Stimulated activated CD8-positive, alpha-beta memory T cell treated with anti-CD3 and anti-CD28 coated beads, Interleukin-7, amount 100 ng/mL, for 4 hours (primary cell): ENCODE measurements around the gene MAG.

ENCODE experiments used
- DNase-seq, 2 donors: peaks; one replicate each; pipeline ENCODE4 v3.0.0-alpha.2; 2020; ENCODE audit warnings: low read depth in 2 of 2

MAG gene

GRCh38 chr19:35265126-35265899 is 26.6 kb upstream of the MAG start:
- DNase-seq: no peak

- no peak for DNase-seq
Observed at GRCh38 chr19:35265900-35266519, 26.0 kb upstream of the MAG start.

- no peak for DNase-seq
Observed at GRCh38 chr19:35266520-35267352, 25.2 kb upstream of the MAG start.

- DNase-seq: peak in 1 of 2 donors; percentile 55
Observed at GRCh38 chr19:35267353-35267817, 24.6 kb upstream of the MAG start.

- DNase-seq: peak in 1 of 2 donors; percentile 74
Observed at GRCh38 chr19:35267818-35268535, 24.0 kb upstream of the MAG start.

- peak in 1 of 2 donors; percentile 55 for DNase-seq
Observed at GRCh38 chr19:35268536-35269437, 23.2 kb upstream of the MAG start, which contains the start of gene USF2. USF2 (plus strand) TSS chr19:35268962; CDS start chr19:35269102, 140 bp downstream.

- DNase-seq: peak; percentile 57 to 72
Observed at GRCh38 chr19:35269438-35270117, 22.4 kb upstream of the MAG start.

GRCh38 chr19:35270381-35270811 is 21.6 kb upstream of the MAG start:
- no peak for DNase-seq

GRCh38 chr19:35271546-35271945 is 20.4 kb upstream of the MAG start:
- DNase-seq: no peak

GRCh38 chr19:35272122-35272719 is 19.7 kb upstream of the MAG start:
- DNase-seq: no peak

GRCh38 chr19:35272954-35273649 is 18.9 kb upstream of the MAG start:
- DNase-seq: no peak

- no peak for DNase-seq
Observed at GRCh38 chr19:35273686-35274259, 18.2 kb upstream of the MAG start.

- no peak for DNase-seq
Observed at GRCh38 chr19:35274323-35274722, 17.6 kb upstream of the MAG start.

GRCh38 chr19:35276706-35277281 is 15.2 kb upstream of the MAG start:
- no peak for DNase-seq

- no peak for DNase-seq
Observed at GRCh38 chr19:35278578-35279284, 13.2 kb upstream of the MAG start.

- DNase-seq: no peak
Observed at GRCh38 chr19:35279374-35279773, 12.6 kb upstream of the MAG start.
